WTC11 (cell line): ENCODE results near the gene JAZF1.

Source experiments
- ATF6 ChIP-seq: sonication (generic); formaldehyde crosslinking; IDR thresholded peaks from 2 replicates; pipeline ENCODE4 v1.8.1; 2023; ENCODE audit warnings: mild to moderate bottlenecking, missing genetic modification reagents
- CTCF ChIP-seq: fragments of 200-600 bp; IDR thresholded peaks from 2 replicates; pipeline ENCODE4 v1.8.0; 2022; ENCODE audit warnings: antibody characterized with exemption
- ELF4 ChIP-seq: sonication (generic); formaldehyde crosslinking; IDR thresholded peaks from 2 replicates; pipeline ENCODE4 v1.8.1; 2022; ENCODE audit warnings: low read depth, mild to moderate bottlenecking, moderate library complexity, missing genetic modification reagents
- ETV6 ChIP-seq: sonication (generic); formaldehyde crosslinking; IDR thresholded peaks from 2 replicates; pipeline ENCODE4 v1.8.1; 2022; ENCODE audit warnings: mild to moderate bottlenecking, missing genetic modification reagents
- MLX ChIP-seq: sonication (generic); formaldehyde crosslinking; IDR thresholded peaks from 2 replicates; pipeline ENCODE4 v1.8.1; 2023; ENCODE audit warnings: mild to moderate bottlenecking, missing genetic modification reagents, moderate library complexity
- PRDM15 ChIP-seq: sonication (generic); formaldehyde crosslinking; IDR thresholded peaks from 2 replicates; pipeline ENCODE4 v1.8.0; 2022; ENCODE audit warnings: missing genetic modification reagents
- STAT6 ChIP-seq: sonication (generic); formaldehyde crosslinking; conservative IDR thresholded peaks from 2 replicates; pipeline ENCODE4 v1.8.1; 2023; ENCODE audit warnings: mild to moderate bottlenecking, low read depth, missing genetic modification reagents, moderate library complexity
- USF2 ChIP-seq: sonication (generic); formaldehyde crosslinking; IDR thresholded peaks from 2 replicates; pipeline ENCODE4 v1.8.1; 2023; ENCODE audit warnings: mild to moderate bottlenecking, missing genetic modification reagents, moderate library complexity
- ZBTB43 ChIP-seq: sonication (generic); formaldehyde crosslinking; IDR thresholded peaks from 2 replicates; pipeline ENCODE4 v1.8.1; 2023; ENCODE audit warnings: mild to moderate bottlenecking, missing genetic modification reagents
- ZNF232 ChIP-seq: sonication (generic); formaldehyde crosslinking; IDR thresholded peaks from 2 replicates; pipeline ENCODE4 v1.8.0; 2022; ENCODE audit warnings: mild to moderate bottlenecking, missing genetic modification reagents
- ZNF532 ChIP-seq: fragments of 250-450 bp; sonication (Bioruptor Pico); IDR thresholded peaks from 2 replicates; pipeline ENCODE4 v1.9.0; 2021; ENCODE audit warnings: mild to moderate bottlenecking, borderline replicate concordance

- TF ChIP-seq CTCF (no peak), ZBTB43 (CRISPR knock-in tag) (no peak), ELF4 (CRISPR knock-in tag) (no peak), ATF6 (CRISPR knock-in tag) (no peak), USF2 (CRISPR knock-in tag) (no peak), MLX (CRISPR knock-in tag) (no peak), ZNF232 (no peak), ZNF532 (CRISPR knock-in tag) (no peak), PRDM15 (CRISPR knock-in tag) (no peak), ETV6 (no peak), STAT6 (no peak)
Observed at GRCh38 chr7:28205506-28205905, 24.9 kb upstream of the JAZF1 start.
